Measurements from ENCODE around the gene COL13A1.

Gene COL13A1

GRCh38 chr10:69825604-69826003 is 23.9 kb downstream of the COL13A1 start:
- DNase-seq = no peak

- no peak for DNase-seq
Measured at GRCh38 chr10:69826094-69826493, 24.4 kb downstream of the COL13A1 start.

- no peak for DNase-seq
Measured at GRCh38 chr10:69826789-69827554, 25.3 kb downstream of the COL13A1 start.

- DNase-seq = no peak
Measured at GRCh38 chr10:69828144-69828870, 26.6 kb downstream of the COL13A1 start.

GRCh38 chr10:69829775-69830174 is 28.1 kb downstream of the COL13A1 start:
- DNase-seq = no peak

- no peak for DNase-seq
Measured at GRCh38 chr10:69831231-69831855, 29.6 kb downstream of the COL13A1 start.

GRCh38 chr10:69835233-69835632 is 33.5 kb downstream of the COL13A1 start:
- no peak for DNase-seq

- peak; percentile 17 for DNase-seq
Measured at GRCh38 chr10:69835875-69836730, 34.4 kb downstream of the COL13A1 start.

- no peak for DNase-seq
Measured at GRCh38 chr10:69836731-69837030, 35.0 kb downstream of the COL13A1 start.

GRCh38 chr10:69837261-69837660 is 35.6 kb downstream of the COL13A1 start:
- DNase-seq = no peak

GRCh38 chr10:69838418-69838817 is 36.7 kb downstream of the COL13A1 start:
- no peak for DNase-seq

GRCh38 chr10:69838853-69839252 is 37.1 kb downstream of the COL13A1 start:
- DNase-seq = no peak

- no peak for DNase-seq
Measured at GRCh38 chr10:69839696-69840345, 38.1 kb downstream of the COL13A1 start.

GRCh38 chr10:69840773-69841172 is 39.1 kb downstream of the COL13A1 start:
- DNase-seq = no peak

GRCh38 chr10:69842020-69842419 is 40.3 kb downstream of the COL13A1 start:
- no peak for DNase-seq

- no peak for DNase-seq
Measured at GRCh38 chr10:69842882-69843281, 41.2 kb downstream of the COL13A1 start.

GRCh38 chr10:69843923-69844322 is 42.2 kb downstream of the COL13A1 start:
- no peak for DNase-seq

GRCh38 chr10:69844698-69845097 is 43.0 kb downstream of the COL13A1 start:
- DNase-seq = no peak

GRCh38 chr10:69845574-69846292 is 44.0 kb downstream of the COL13A1 start:
- no peak for DNase-seq

- DNase-seq = no peak
Measured at GRCh38 chr10:69846293-69846921, 44.7 kb downstream of the COL13A1 start.

GRCh38 chr10:69847458-69847857 is 45.8 kb downstream of the COL13A1 start:
- no peak for DNase-seq
